ENCODE measurements around the gene ACER3.
"Not testable (repeated sequence)": the region's sequence is repeated elsewhere in the genome, so short reads cannot be mapped to it uniquely, and the experiment has no call there.

The ACER3 gene

DNA sequence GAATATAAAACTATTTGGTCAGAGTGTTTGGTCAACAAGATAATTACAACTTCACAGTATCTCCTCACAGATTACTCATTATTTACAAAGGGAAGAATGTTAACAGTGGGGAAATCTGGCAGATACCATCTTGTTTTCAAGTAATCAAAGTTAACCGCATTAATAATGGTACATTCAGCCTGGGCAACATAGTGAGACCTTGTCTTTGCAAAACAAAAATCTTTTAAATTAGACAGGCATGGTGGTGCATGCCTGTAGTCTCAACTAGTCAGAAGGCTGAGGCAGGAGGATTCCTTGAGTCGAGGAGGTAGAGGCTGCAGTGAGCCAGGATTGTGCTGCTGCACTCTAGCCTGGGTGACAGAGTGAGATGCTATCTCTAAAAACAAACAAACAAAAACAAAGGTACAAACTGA, 78.5 kb downstream of the ACER3 start:
- no peak for DNase-seq

DNA sequence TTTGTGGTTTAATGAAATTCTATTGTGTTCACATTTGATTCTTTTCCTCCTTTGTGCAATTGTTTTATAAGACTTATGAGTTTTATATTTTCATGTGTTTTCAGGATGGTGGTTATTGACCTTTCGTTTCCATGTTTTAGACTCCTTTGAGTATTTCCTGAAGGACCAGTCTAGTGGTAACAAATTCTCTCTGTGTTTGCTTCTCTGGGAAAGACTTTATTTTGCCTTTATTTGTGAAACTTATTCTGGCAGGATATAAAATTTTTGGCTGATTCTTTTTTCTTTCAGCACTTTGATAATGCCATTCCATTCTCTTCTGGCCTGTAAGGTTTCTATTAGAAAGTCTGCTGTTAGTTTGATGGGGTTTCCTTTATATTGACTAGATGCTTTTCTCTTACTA, 83.5 kb downstream of the ACER3 start:
- no peak for DNase-seq

DNA sequence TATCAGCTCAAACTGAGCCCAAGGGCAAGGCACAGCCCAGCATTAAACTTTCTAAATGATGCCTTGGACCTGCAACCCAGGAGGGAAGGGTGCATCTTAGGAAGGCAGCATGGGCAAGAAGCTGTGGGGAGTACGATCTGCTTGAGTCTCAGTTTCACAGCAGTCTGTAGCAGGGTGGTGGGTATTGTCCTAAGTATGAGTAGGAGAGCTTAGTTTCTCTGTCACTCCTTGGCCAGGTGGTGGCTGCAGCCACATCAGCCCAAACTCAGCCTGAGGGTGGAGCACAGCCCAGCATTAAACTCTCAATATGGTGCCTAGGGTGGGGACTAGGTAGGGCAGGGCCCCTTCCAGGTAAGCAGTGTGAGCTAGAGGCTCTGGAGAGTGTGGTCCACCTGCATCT, 85.5 kb downstream of the ACER3 start:
- no peak for DNase-seq

DNA sequence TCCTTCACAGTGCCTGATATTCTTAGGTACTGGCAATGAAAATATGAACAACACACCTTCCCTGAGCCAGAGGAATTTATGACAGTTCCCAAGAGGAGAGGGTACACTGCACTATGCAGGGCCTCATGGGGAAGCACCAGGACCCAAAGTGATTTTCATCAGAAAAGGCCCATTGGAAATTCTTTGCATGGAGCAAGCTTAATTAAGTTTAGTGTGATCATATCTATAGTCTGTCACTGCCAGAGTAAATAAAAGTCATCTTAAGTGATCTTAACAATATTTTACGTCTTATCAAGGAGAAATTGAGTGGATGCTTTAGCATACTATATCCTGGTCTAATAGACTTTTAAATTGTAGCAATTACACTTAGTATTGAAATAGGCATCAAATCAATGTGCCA, 86.5 kb downstream of the ACER3 start:
- no peak for DNase-seq

DNA sequence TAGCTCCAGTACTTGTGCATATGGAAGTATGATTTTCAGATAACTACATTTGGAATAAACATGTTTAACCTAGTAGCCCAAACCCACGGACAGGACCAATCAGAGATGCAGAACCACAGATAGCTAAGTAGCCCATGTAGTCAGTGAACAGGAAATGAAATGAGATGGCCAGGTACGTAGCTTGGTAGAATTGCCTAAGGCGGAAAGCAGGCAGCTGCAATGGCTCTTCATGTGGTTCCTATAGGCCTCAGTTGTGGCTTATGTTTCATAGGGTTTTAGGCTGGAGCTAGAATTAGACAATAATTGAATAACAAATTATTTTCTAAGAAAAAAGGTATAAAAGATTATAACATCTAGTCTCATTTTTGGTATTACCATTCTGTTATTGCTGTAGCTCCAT, 87.1 kb downstream of the ACER3 start:
- no peak for DNase-seq

DNA sequence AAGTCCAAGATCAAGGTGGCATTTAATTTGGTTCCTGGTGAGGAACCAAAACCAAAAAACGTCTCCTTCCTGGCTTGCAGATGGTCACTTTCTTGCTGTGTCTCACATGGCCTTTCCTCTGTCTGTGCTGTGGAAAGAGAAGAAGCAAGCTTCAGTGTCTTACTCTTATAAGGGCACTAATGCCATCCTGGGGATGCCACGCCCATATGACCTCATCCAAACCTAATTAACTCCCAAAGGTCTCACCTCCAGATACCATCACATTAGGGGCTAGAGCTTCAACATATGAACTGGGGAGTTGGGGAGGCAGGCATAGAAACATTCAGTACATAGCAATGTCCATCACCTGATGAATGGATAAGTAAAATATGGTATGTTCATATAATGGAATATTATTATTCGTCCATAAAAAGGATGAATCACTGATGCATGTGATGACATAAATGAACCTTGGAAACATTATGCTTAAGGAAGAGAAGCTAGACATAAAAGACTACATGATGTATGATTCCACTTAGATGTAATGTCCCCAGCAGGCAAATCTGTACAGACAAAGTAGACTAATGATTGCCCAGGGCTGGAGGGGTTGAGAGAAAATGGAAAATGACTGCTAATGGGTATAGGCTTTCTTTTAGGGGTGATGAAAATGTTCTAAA, 94.9 kb downstream of the ACER3 start:
- no peak for DNase-seq

DNA sequence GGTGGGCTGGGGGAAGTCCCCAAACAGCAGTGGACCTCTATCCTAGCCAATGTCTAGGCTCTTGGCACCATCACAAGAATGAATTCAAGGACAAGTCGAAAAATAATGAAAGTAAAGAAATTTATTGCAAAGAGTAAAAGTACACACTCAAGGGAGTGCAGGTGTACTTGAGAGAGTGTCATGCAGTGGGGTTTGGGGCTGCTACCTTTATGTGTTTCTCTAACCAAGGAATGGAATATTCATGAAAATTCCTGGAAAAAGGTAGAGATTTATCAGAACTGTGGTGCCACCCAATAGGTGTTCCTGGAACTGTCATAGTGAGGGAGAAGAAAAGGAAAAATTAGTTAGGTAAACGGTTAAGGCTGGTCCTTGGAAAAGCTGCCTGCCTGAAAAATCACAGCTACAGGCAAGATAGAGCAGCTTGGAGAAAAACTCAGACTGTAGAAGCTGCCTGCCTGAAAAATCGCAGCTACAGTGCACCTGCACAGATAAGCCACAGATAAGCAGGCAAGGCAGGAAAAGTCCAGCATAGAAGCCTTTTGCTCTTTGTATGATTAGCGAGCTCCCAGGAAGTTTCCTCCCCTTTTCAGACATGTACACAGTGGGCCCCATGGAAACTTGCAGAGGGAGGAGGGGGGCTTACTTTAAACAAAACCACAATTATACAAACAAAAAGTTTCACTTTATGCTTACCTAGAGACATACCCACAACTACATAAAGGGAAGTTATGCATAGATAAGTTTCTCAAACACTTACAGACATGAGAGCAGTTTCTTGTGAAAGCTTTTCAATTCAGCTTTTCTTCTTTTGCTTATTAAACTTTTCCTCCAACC, 102.1 kb downstream of the ACER3 start:
- no peak for DNase-seq

DNA sequence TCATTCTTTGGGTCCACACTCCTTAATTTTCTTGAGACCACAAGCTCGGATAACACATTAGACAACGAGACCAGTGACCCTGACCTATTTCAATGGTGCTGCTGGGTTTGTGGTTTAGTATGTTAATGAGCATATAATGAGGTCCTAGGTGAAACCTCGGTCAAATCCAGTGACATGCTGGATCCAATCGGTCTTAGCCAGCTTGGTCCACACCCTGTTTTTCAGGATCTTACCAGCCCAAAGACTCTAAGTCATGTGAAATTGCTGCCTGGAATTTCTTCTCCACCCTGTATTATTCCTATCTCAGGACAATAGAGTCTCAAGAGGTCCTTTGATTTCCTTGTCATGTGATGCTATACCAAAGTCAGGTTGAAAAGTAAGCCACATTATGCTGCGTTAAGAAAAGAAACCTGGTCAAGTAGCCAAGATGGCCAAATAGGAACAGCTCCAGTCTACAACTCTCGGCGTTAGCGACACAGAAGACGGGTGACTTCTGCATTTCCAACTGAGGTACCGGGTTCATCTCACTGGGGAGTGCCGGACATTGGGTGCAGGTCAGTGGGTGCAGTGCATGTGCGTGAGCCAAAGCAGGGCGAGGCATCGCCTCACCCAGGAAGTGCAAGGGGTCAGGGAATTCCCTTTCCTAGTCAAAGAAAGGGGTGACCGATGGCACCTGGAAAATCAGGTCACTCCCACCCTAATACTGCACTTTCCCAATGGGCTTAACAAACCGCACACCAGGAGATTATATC, 102.9 kb downstream of the ACER3 start:
- not testable (repeated sequence) for DNase-seq

DNA sequence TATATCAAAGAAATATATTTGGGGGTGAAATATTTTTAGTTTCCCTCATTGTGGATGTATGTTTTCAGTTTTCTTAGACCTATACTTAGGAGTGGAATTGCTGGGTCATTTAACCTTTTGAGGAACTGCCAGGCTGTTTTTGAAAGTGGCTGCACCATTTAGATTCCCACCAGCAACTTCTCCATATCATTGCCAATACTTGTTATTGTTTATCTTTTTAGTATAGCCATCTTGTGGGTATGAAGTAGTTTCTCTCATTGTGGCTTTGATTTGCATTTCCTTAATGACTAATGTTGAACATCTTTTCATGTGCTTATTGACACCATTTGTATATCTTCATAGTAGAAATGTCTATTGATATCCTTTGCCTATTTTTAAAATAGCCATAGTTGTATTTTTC, 111.3 kb downstream of the ACER3 start:
- DNase-seq = no peak

DNA sequence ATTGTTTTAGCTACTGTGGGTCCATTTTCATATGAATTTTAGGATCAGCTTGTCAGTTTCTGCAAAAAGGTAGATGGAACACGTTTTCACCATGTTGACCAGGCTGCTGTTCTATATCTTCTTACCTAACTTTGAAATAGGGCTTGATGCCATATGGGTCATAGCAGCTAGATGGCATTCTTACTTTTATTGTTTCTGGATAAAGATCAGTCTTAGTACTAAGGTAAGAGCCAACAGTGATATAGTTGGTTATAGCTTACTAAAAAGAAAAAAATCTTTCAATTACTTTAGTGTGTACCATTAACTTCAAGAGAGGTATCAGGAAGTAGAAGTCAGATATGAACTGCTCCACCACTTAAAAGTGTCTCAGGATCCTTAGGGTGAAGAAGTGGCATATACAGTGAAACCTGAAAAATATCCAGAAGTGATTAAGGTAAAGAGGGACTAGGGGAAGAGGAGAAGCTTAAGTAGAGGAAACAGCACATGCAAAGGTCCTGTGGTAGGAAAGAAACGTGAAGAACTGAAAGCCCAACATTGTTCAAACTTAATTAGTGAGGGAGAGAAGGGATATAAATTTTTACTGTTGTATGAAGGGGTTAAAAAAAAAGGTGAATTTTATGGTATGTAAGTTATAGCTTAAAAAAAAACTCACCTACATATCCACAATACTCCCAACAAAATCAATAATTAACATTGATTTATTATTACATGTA, 113.6 kb downstream of the ACER3 start:
- no peak for DNase-seq

DNA sequence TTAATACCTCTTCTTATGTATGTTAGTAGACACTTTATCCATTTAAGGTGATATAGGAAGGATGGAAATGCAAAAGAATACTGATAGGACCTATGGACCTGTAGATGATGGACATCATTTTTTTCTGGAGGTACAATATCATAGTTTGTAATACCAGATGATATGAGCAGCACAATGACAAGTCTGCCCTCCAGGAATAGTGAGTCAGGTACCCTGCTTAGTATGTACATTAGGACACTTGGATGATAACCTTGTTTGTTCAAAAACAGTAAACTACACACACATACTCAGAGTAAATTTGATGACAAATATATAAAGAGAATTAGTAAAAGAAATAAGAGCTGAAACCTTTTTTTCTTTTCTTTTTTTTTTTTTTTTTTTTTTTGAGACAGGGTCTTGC, 114.8 kb downstream of the ACER3 start:
- no peak for DNase-seq

DNA sequence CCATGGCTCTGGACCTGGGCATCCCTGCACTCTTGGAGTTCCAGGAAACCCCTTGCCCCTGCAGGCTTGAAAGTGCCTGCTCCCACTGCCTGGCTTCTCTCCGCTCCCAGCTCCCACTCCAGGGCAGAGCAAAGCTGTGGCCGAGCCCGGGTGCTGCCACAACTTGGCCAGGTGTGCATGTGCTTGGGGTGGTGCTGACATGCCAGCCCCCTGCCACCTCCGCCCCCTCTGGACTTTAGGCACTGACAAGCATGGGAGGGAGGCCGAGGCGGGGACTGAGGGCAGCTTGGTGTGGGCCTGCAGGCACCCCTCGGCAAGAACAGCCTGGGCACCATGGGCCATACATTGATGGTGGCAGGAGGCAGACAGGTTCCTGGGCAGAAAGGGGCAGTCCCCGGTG, 117.1 kb downstream of the ACER3 start:
- DNase-seq = no peak

DNA sequence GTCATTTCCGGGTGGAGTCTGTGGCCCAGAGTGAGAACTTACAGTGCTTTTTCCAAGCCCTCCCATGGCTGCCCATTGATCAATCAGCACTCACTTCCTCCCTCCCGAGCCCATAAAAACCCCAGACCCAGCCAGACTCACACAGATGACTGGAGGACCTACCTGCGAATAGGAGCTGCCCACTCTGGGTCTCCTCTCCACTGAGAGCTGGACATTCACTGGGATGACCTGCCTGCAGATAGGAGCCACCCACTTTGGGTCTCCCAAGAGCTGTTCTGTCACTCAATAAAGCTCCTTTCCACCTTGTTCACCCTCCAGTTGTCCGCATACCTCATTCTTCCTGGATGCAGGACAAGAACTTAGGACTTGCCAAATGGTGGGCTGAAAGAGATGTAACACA, 117.5 kb downstream of the ACER3 start:
- no peak for DNase-seq

DNA sequence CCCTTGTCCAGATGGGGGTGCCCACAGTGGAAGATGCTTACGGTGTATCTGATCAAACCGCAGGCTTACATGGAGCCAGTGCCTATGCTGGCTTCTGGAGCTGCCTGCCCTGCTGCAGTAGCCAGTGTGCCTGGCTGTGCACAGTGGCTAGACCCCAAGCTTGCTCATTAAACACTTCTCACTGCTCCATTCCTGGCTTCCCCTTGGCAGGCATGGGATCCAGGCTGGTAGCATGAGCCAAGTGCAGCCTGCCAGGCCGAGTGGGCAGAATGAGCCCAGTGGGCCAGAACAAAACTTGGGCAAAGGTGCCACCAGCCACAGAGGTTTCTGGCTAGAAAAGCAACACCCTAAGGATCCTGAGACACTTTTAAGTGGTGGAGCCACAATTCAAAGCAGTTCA, 118.1 kb downstream of the ACER3 start:
- no peak for DNase-seq

DNA sequence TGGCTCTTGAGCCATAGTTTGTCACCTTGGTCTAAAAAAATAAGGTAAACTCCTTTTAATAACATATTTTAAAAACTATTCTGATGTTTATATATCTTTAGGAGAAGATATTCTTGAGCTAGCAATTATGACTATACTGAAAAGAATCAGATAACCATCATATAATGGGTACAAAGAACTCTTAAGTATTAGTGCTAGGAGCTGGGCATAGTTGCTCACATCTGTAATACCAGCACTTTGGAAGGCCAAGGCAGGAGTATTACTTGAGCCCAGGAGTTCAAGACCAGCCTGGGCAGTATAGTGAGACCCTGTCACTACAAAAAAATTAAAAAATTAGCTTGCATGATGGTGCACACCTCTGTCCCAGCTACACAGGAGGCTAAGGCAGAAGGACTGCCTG, 119.5 kb downstream of the ACER3 start:
- DNase-seq = no peak

DNA sequence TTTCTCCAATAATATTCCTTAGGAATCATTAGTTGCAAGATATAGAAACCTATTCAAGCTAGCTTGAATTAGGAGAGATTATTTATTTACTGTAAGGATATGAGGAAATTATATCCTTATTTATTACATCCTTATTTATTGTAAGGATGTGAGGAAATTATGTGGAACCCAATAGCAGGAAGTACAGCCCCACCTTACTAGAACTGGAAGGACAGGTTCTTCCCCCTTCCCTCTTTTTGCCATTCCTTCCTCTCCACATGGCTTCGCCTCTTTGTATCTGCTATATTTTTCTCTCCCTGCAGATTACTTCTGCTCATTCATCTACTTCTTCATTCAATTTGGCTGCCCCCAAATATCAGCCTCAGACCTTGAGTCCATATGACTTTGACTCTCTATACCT, 124.0 kb downstream of the ACER3 start:
- no peak for DNase-seq

DNA sequence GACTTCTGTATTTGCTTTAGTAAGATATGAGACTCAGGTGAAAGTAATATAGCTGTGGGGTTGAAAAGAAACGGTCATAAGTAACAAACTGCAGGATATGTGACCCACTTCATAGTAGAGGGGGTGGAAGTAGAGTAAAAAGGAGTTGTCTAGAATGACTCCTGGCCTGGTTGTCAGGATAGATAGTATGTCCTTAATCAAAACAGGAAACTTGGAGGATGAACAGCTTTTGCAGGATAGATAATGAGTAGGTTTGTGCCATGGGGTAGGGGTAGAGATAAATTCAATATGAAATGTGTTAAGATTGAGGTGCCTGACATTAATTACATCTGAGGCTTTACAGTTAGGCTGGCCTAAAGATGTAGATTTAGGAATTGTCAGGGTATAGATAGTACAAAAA, 126.5 kb downstream of the ACER3 start:
- DNase-seq = no peak

DNA sequence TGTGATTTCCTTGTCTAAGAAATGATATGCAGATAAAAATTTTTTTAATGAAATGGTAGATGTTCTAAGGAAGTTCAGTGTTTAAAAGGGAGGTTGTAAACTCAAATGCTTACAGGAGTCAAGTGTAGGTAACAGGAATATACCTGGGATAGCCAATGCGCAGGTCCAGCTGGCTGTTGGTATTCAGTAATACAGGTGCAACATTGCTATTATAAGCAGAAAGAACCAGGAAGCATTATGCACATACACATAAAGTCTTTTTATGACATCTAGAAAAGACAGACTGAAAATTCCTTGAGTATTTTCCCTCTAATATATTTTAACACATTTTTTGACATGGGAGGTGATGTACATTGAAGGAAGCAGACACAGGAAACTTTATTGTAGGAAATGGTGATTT, 129.9 kb downstream of the ACER3 start:
- DNase-seq = no peak

DNA sequence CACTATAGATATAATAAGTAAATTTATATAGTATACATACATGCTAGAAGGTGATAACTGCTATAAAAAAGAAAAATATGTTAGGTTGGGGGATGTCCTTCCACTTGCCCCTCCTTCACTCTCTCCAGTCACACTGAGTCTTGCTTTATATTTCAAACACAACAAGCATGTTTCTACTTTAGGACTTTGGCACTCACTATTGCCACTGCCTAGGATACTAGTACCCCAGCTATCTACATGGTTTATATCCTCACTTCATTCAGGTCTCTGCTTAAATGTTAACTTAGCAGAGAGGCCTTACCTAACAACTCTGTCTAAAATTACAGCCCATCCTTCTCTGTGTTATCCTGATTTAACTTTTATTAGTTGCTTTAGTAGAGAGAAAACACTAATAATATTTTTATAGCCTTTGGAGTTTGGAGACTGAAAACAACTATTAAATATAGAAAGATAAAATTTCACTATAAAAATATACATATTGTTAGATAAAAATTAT, 134.4 kb downstream of the ACER3 start:
- no peak for DNase-seq

DNA sequence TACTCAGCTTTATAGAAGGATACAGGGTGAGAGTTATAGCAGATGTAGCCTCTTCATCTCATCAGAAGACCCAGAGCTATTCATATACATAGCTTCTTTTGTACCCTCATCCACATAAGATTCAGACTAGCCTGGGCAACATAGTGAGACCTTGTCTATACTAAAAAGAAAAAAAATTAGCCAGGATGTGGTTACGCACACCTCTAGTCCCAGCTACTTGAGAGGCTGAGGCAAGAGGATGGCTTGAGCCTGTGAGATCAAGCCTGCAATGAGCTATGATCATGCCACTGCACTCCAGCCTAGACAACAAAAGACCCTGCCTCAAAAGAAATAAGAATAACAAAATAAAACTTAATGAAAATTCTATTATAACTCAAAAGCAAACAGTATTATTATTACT, 136.8 kb downstream of the ACER3 start:
- DNase-seq = no peak

DNA sequence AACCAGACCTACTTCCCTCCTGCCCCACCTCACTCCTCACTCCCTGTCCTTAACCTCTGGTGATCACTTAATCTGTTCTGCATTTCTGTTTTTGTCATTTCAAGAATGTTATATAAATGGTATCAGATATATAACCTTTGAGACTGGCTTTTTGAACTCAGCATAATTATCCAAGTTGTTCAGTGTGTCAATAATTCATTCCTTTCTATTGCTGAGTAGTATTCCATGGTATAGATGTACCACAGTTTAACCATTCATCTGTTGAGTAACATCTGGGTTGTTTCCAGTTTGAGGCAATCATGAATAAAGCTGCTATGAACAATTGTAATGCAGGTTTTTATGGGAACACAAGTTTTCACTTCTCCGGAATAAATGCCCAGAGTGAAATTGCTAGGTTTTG, 138.9 kb downstream of the ACER3 start:
- no peak for DNase-seq

DNA sequence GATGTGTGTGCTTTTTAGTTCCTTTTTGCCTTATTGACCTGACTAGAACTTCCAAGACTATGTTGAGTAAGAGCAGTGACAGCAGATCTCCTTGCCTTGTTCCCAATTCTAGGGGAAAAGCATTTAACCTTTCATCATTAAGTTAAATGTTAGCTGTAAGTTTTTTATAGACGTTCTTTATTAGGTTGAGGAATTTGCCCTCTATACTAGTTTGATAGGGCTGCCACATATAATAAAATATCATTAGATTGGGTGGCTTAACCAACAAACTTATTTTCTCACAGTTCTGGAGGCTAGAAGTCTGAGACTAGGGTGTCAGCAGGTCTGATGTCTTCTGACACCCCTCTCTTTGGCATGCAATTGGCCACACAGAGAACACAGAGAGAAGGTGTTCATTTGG, 140.9 kb downstream of the ACER3 start:
- no peak for DNase-seq

DNA sequence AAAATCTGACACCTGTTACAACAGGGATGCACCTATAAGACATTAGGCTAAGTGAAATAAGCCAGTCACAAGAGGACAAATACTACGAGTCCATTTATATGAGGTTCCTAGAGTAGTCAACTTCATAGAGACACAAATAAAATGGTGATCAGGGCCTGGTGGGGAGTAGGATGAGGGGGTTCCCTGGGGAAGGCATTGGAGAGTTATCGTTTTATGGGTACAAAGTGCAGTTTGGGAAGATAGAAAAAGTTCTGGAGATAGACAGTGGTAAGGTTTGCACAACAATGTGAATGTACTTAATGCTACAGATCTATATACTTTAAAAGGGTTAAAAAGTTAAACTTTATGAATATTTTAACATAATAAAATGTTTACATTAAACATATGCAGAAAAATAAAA, 142.1 kb downstream of the ACER3 start:
- no peak for DNase-seq

All from activated naive CD4-positive, alpha-beta T cell treated with anti-CD3 and anti-CD28 coated beads, Interleukin-2, amount 50 U/mL, for 16 hours (primary cell).